Liver (tissue), 9 donors: Measurements from ENCODE around the gene VWA5B1. TPM values are rescaled to one million over a fixed set of nuclear protein-coding genes. Genes with fewer than 3 reads are reported as not detected.

ENCODE experiments used
- DNase-seq: peaks from one replicate; pipeline ENCODE4 v3.0.0-alpha.2; 2017; ENCODE audit warnings: low spot score
- H3K27ac ChIP-seq, 2 donors: one replicate each; pipeline ENCODE4 v1.7.0; 2013; ENCODE audit warnings: inconsistent platforms in 2 of 2, low read length in 2 of 2, control low read depth in 1 of 2, low read depth in 1 of 2, mild to moderate bottlenecking in 1 of 2
- H3K27me3 ChIP-seq, 4 donors: one replicate each; pipeline versions ENCODE4 v1.6.1 to v1.7.0; 2013; ENCODE audit warnings: low read length in 3 of 4, inconsistent platforms in 1 of 4, mild to moderate bottlenecking in 1 of 4, moderate library complexity in 1 of 4; ENCODE audit not compliant: control insufficient read depth in 4 of 4, insufficient read depth in 4 of 4
- H3K36me3 ChIP-seq, 4 donors: one replicate each; pipeline versions ENCODE4 v1.6.1 to v1.7.0; 2013; ENCODE audit warnings: low read length in 3 of 4, mild to moderate bottlenecking in 3 of 4, low read depth in 1 of 4, moderate library complexity in 1 of 4; ENCODE audit not compliant: control insufficient read depth in 4 of 4, insufficient read depth in 3 of 4
- H3K4me1 ChIP-seq, 4 donors: one replicate each; pipeline versions ENCODE4 v1.6.1 to v1.7.0; 2013; ENCODE audit warnings: low read length in 3 of 4, mild to moderate bottlenecking in 3 of 4, moderate library complexity in 1 of 4; ENCODE audit not compliant: control insufficient read depth in 4 of 4, insufficient read depth in 4 of 4
- H3K4me3 ChIP-seq, 3 donors: one replicate each; pipeline versions ENCODE4 v1.6.1 to v1.7.0; 2013; ENCODE audit warnings: low read length in 3 of 3, control low read depth in 1 of 3, low read depth in 1 of 3, mild to moderate bottlenecking in 1 of 3
- H3K9ac ChIP-seq, 2 donors: one replicate each; pipeline ENCODE4 v1.7.0; 2013; ENCODE audit warnings: low read length in 2 of 2, mild to moderate bottlenecking in 2 of 2, moderate library complexity in 2 of 2, control low read depth in 1 of 2, low read depth in 1 of 2
- H3K9me3 ChIP-seq, 4 donors: one replicate each; pipeline versions ENCODE4 v1.6.1 to v1.7.0; 2013; ENCODE audit warnings: low read length in 3 of 4; ENCODE audit not compliant: control insufficient read depth in 4 of 4
- EGR1 ChIP-seq, 2 donors: IDR thresholded peaks; 2 replicates each; pipeline ENCODE4 v1.6.1; 2016 to 2018; ENCODE audit warnings: antibody characterized with exemption in 2 of 2, low read depth in 2 of 2
- FOXA1 ChIP-seq: IDR thresholded peaks from 2 replicates; pipeline ENCODE4 v1.6.1; 2016; ENCODE audit warnings: antibody characterized with exemption
- FOXA2 ChIP-seq: IDR thresholded peaks from 2 replicates; pipeline ENCODE4 v1.6.1; 2016; ENCODE audit warnings: antibody characterized with exemption
- GABPA ChIP-seq, 2 donors: IDR thresholded peaks in 1 of 2; conservative IDR thresholded peaks in 1 of 2; 2 replicates each; pipeline ENCODE4 v1.6.1; 2016; ENCODE audit warnings: antibody characterized with exemption in 2 of 2, mild to moderate bottlenecking in 1 of 2, moderate library complexity in 1 of 2
- HNF4A ChIP-seq, 2 donors: conservative IDR thresholded peaks; 2 replicates each; pipeline ENCODE4 v1.6.1; 2016; ENCODE audit warnings: antibody characterized with exemption in 2 of 2, mild to moderate bottlenecking in 2 of 2
- HNF4G ChIP-seq: IDR thresholded peaks from 2 replicates; pipeline ENCODE4 v1.6.1; 2016; ENCODE audit warnings: antibody characterized with exemption
- JUND ChIP-seq, 2 donors: IDR thresholded peaks; 2 replicates each; pipeline ENCODE4 v1.6.1; 2016; ENCODE audit warnings: antibody characterized with exemption in 2 of 2
- NR2F2 ChIP-seq: IDR thresholded peaks from 2 replicates; pipeline ENCODE4 v1.6.1; 2016; ENCODE audit warnings: antibody characterized with exemption
- RAD21 ChIP-seq, 2 donors: IDR thresholded peaks; 2 replicates each; pipeline ENCODE4 v1.6.1; 2016; ENCODE audit warnings: antibody characterized with exemption in 2 of 2, mild to moderate bottlenecking in 2 of 2
- RXRA ChIP-seq, 2 donors: IDR thresholded peaks; 2 replicates each; pipeline ENCODE4 v1.6.1; 2017 to 2018; ENCODE audit warnings: antibody characterized with exemption in 2 of 2, mild to moderate bottlenecking in 1 of 2
- SP1 ChIP-seq: IDR thresholded peaks from 2 replicates; pipeline ENCODE4 v1.6.1; 2018; ENCODE audit warnings: antibody characterized with exemption, mild to moderate bottlenecking
- TAF1 ChIP-seq: conservative IDR thresholded peaks from 2 replicates; pipeline ENCODE4 v1.6.1; 2016; ENCODE audit warnings: antibody characterized with exemption, mild to moderate bottlenecking
- YY1 ChIP-seq: IDR thresholded peaks from 2 replicates; pipeline ENCODE4 v1.6.1; 2016; ENCODE audit warnings: antibody characterized with exemption, mild to moderate bottlenecking
- WGBS: extraction: QIAGEN DNeasy Blood & Tissue Kit; methylation state at CpG from one replicate; pipeline ENCODE4 v1.1.7; 2013; 5-methylcytosine and 5-hydroxymethylcytosine counted together
- polyA plus RNA-seq, 2 donors: library from polyadenylated mRNA; stranded (reverse) in 1 of 2; unstranded in 1 of 2; fragments of 200-250 nt in 1 of 2; fragments of >200 nt in 1 of 2; fragmentation: Nextera tagmentation in 1 of 2; extraction: Ambion mirVana in 1 of 2; gene quantifications; one replicate each; pipeline versions ENCODE4 v1.2.1 to v1.2.3, GENCODE V29; 2013 to 2015
- total RNA-seq, 2 donors: library from RNA; depleted of rRNA; stranded (reverse); fragments of >200 nt; gene quantifications; one replicate each; pipeline ENCODE4 v1.2.3, GENCODE V29; 2014
- TF ChIP-seq, protein P1 (sequence below): IDR thresholded peaks from 2 replicates; pipeline ENCODE4 v1.6.1; 2016; ENCODE audit warnings: antibody characterized with exemption, mild to moderate bottlenecking
- TF ChIP-seq, protein P2 (sequence below): IDR thresholded peaks from 2 replicates; pipeline ENCODE4 v1.6.1; 2016; ENCODE audit warnings: antibody characterized with exemption
- TF ChIP-seq, protein P3 (sequence below): IDR thresholded peaks from 2 replicates; pipeline ENCODE4 v1.6.1; 2016; ENCODE audit warnings: antibody characterized with exemption
- TF ChIP-seq, protein P4 (sequence below): fragments of 150-350 bp; IDR thresholded peaks from 2 replicates; pipeline ENCODE4 v1.5.1; 2017; ENCODE audit warnings: improper control_type of control experiment, low read depth, low read length; ENCODE audit not compliant: missing input control
- TF ChIP-seq, protein P5 (sequence below): IDR thresholded peaks from 2 replicates; pipeline ENCODE4 v1.6.1; 2016; ENCODE audit warnings: antibody characterized with exemption
- donor health status: healthy.
- donor health status: healthy.
- donor health status: healthy.
- donor health status: healthy.
- donor health status: healthy.

The VWA5B1 gene
- total and polyA plus RNA-seq, 4 donors, result not detected

DNA sequence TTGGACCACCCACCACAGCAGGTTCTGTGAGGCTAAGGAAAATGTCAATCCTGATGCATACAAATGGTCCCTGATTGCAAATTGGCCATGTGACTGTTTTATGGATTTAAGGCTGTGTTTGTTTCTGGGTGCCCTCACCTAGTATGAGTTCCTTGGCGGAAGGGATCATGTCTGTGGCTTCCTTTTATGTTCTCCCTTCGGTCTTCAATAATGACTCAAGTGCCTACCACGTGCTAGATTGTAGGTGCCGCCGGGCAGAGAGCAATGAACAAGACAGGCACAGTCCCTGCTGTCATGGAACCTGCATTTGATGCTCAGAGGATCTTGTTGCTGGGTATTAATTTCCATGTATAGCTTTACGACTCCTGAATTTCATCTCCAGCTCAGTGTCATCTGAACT lies 9.8 kb upstream of the VWA5B1 start:
- no peaks in the 10 kb centered on the region for H3K4me1 ChIP-seq
- H3K9me3 ChIP-seq, result no peaks in the 10 kb centered on the region
- WGBS, result 84% methylated on average over 6 of the region's 6 CpGs
- TF ChIP-seq, protein P1, sequence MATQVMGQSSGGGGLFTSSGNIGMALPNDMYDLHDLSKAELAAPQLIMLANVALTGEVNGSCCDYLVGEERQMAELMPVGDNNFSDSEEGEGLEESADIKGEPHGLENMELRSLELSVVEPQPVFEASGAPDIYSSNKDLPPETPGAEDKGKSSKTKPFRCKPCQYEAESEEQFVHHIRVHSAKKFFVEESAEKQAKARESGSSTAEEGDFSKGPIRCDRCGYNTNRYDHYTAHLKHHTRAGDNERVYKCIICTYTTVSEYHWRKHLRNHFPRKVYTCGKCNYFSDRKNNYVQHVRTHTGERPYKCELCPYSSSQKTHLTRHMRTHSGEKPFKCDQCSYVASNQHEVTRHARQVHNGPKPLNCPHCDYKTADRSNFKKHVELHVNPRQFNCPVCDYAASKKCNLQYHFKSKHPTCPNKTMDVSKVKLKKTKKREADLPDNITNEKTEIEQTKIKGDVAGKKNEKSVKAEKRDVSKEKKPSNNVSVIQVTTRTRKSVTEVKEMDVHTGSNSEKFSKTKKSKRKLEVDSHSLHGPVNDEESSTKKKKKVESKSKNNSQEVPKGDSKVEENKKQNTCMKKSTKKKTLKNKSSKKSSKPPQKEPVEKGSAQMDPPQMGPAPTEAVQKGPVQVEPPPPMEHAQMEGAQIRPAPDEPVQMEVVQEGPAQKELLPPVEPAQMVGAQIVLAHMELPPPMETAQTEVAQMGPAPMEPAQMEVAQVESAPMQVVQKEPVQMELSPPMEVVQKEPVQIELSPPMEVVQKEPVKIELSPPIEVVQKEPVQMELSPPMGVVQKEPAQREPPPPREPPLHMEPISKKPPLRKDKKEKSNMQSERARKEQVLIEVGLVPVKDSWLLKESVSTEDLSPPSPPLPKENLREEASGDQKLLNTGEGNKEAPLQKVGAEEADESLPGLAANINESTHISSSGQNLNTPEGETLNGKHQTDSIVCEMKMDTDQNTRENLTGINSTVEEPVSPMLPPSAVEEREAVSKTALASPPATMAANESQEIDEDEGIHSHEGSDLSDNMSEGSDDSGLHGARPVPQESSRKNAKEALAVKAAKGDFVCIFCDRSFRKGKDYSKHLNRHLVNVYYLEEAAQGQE, result no peak
- no peak for TF ChIP-seq GABPA (IDR thresholded peaks at IDR 0.05 in 1 of 2, conservative IDR thresholded peaks at IDR 0.05 in 1 of 2)
- no peak for TF ChIP-seq HNF4A (conservative IDR thresholded peaks at IDR 0.05)
- TF ChIP-seq, protein P2, sequence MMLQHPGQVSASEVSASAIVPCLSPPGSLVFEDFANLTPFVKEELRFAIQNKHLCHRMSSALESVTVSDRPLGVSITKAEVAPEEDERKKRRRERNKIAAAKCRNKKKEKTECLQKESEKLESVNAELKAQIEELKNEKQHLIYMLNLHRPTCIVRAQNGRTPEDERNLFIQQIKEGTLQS, result no peak
- no peak for TF ChIP-seq SP1
- no peak for TF ChIP-seq FOXA2
- TF ChIP-seq HNF4G, result no peak
- no peak for TF ChIP-seq TAF1
- TF ChIP-seq, protein P3, sequence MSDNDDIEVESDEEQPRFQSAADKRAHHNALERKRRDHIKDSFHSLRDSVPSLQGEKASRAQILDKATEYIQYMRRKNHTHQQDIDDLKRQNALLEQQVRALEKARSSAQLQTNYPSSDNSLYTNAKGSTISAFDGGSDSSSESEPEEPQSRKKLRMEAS, result no peak
- TF ChIP-seq, protein P4, sequence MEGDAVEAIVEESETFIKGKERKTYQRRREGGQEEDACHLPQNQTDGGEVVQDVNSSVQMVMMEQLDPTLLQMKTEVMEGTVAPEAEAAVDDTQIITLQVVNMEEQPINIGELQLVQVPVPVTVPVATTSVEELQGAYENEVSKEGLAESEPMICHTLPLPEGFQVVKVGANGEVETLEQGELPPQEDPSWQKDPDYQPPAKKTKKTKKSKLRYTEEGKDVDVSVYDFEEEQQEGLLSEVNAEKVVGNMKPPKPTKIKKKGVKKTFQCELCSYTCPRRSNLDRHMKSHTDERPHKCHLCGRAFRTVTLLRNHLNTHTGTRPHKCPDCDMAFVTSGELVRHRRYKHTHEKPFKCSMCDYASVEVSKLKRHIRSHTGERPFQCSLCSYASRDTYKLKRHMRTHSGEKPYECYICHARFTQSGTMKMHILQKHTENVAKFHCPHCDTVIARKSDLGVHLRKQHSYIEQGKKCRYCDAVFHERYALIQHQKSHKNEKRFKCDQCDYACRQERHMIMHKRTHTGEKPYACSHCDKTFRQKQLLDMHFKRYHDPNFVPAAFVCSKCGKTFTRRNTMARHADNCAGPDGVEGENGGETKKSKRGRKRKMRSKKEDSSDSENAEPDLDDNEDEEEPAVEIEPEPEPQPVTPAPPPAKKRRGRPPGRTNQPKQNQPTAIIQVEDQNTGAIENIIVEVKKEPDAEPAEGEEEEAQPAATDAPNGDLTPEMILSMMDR, result no peak
- TF ChIP-seq FOXA1, result no peak
- TF ChIP-seq RXRA (IDR thresholded peaks at IDR 0.05), result no peak
- TF ChIP-seq NR2F2, result no peak
- no peak for TF ChIP-seq JUND (IDR thresholded peaks at IDR 0.05)
- no peak for TF ChIP-seq RAD21 (IDR thresholded peaks at IDR 0.05)
- no peak overlapping the region for H3K4me3 ChIP-seq
- H3K27ac ChIP-seq, result no peak overlapping the region
- peaks cover 0 to 6% (median 2%) of the 10 kb centered on the region in 4 donors for H3K27me3 ChIP-seq
- no peak for DNase-seq
- H3K9ac ChIP-seq, result no peak overlapping the region
- H3K36me3 ChIP-seq, result no peaks in the 10 kb centered on the region

DNA sequence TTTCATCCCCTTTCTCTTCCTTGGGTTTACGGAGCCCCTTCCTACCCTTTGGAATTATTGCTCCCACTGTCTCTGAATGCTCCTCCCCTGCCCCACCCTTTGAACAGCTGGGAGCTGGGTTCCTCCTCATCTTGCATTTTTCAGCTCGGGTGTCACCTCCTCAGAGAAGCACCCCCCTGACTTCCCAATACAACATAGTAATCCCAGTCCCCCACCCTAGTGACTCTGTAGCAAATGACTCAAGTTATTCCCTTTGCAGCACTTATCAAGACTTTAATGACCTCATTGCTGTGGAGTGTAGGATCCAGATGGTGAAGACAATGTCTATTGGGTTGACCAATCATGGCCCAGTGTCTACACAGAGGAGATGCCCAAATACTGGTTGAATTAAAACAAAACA lies 8.9 kb upstream of the VWA5B1 start:
- no peak for DNase-seq
- H3K27ac ChIP-seq, result no peak overlapping the region
- no peaks in the 10 kb centered on the region for H3K36me3 ChIP-seq
- H3K4me3 ChIP-seq, result no peak overlapping the region
- H3K9ac ChIP-seq, result no peak overlapping the region
- 61% methylated on average over 2 of the region's 2 CpGs for WGBS
- no peak for TF ChIP-seq SP1
- TF ChIP-seq EGR1 (IDR thresholded peaks at IDR 0.05; ENCODE audit: low read depth in 2 of 2), result no peak
- no peak for TF ChIP-seq FOXA2
- no peak for TF ChIP-seq TAF1
- TF ChIP-seq, protein P3, result no peak
- TF ChIP-seq, protein P5, sequence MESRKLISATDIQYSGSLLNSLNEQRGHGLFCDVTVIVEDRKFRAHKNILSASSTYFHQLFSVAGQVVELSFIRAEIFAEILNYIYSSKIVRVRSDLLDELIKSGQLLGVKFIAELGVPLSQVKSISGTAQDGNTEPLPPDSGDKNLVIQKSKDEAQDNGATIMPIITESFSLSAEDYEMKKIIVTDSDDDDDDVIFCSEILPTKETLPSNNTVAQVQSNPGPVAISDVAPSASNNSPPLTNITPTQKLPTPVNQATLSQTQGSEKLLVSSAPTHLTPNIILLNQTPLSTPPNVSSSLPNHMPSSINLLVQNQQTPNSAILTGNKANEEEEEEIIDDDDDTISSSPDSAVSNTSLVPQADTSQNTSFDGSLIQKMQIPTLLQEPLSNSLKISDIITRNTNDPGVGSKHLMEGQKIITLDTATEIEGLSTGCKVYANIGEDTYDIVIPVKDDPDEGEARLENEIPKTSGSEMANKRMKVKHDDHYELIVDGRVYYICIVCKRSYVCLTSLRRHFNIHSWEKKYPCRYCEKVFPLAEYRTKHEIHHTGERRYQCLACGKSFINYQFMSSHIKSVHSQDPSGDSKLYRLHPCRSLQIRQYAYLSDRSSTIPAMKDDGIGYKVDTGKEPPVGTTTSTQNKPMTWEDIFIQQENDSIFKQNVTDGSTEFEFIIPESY, result no peak
- TF ChIP-seq FOXA1, result no peak
- TF ChIP-seq, protein P2, result no peak
- no peak for TF ChIP-seq HNF4G
- TF ChIP-seq, protein P1, result no peak
- TF ChIP-seq YY1, result no peak
- TF ChIP-seq JUND (IDR thresholded peaks at IDR 0.05), result no peak
- peaks cover 0 to 6% (median 2%) of the 10 kb centered on the region in 4 donors for H3K27me3 ChIP-seq
- H3K9me3 ChIP-seq, result no peaks in the 10 kb centered on the region
- no peaks in the 10 kb centered on the region for H3K4me1 ChIP-seq
